Urinary bladder (tissue), 4 donors: Measurements from ENCODE around the gene NAXE. TPM values are rescaled to one million over a fixed set of nuclear protein-coding genes. Genes with fewer than 3 reads are reported as not detected.

Source experiments
- DNase-seq: peaks from one replicate; pipeline ENCODE4 v3.0.0-alpha.2; 2015; ENCODE audit errors: extremely low spot score
- H3K27ac ChIP-seq: one replicate; pipeline ENCODE4 v1.5.1; 2013; ENCODE audit warnings: low read depth, mild to moderate bottlenecking, moderate library complexity
- H3K36me3 ChIP-seq: one replicate; pipeline ENCODE4 v1.6.1; 2013; ENCODE audit warnings: mild to moderate bottlenecking, moderate library complexity; ENCODE audit not compliant: insufficient read depth
- H3K4me1 ChIP-seq: one replicate; pipeline ENCODE4 v1.6.1; 2013; ENCODE audit warnings: mild to moderate bottlenecking, moderate library complexity; ENCODE audit not compliant: insufficient read depth
- H3K4me3 ChIP-seq: one replicate; pipeline ENCODE4 v1.5.1; 2013; ENCODE audit warnings: low read depth, low read length
- WGBS: extraction: QIAGEN DNeasy Blood & Tissue Kit; methylation state at CpG from one replicate; pipeline ENCODE4 v1.1.7; 2013; 5-methylcytosine and 5-hydroxymethylcytosine counted together
- polyA plus RNA-seq: library from polyadenylated mRNA; stranded (reverse); fragments of 200-250 nt; gene quantifications from one replicate; pipeline ENCODE4 v1.2.3, GENCODE V29; 2013
- total RNA-seq: library from RNA; depleted of rRNA; stranded (reverse); fragments of >200 nt; gene quantifications from one replicate; pipeline ENCODE4 v1.2.3, GENCODE V29; 2014
- donor health status: healthy with polysubstance abuse.
- donor health status: healthy.

Gene NAXE
- total and polyA plus RNA-seq, 2 donors = 27.3 to 84.1 TPM

- Histone ChIP-seq H3K4me3 (peak overlapping the region; percentile 60), H3K27ac (no peak overlapping the region)
These were observed 758 bp downstream of the NAXE start for GRCh38 chr1:156592158-156592909.

GRCh38 chr1:156592910-156593660, 1.5 kb downstream of the NAXE start:
- Histone ChIP-seq H3K4me3 (no peak overlapping the region), H3K36me3 (no peaks in the 10 kb centered on the region), H3K27ac (no peak overlapping the region), H3K4me1 (no peaks in the 10 kb centered on the region)
- 86% methylated on average over 8 of the region's 8 CpGs for WGBS
- no peak for DNase-seq

More at GRCh38 chr1:156592158-156592909, 758 bp downstream of the NAXE start:
- 47% methylated on average over 16 of the region's 16 CpGs for WGBS
- no peaks in the 10 kb centered on the region for H3K36me3 ChIP-seq
- DNase-seq = no peak
- H3K4me1 ChIP-seq = no peaks in the 10 kb centered on the region

- H3K4me1 ChIP-seq = no peaks in the 10 kb centered on the region
- H3K4me3 ChIP-seq = no peak overlapping the region
- 89% methylated on average over 8 of the region's 8 CpGs for WGBS
- no peak for DNase-seq
- H3K27ac ChIP-seq = no peak overlapping the region
- H3K36me3 ChIP-seq = no peaks in the 10 kb centered on the region
These were observed 2.0 kb downstream of the NAXE start for GRCh38 chr1:156593661-156593989.

GRCh38 chr1:156594190-156594589, 2.6 kb downstream of the NAXE start:
- DNase-seq = no peak
- no peaks in the 10 kb centered on the region for H3K4me1 ChIP-seq
- H3K36me3 ChIP-seq = no peaks in the 10 kb centered on the region
- no peak overlapping the region for H3K4me3 ChIP-seq
- 86% methylated on average over 3 of the region's 3 CpGs for WGBS
- H3K27ac ChIP-seq = no peak overlapping the region

- H3K36me3 ChIP-seq = no peaks in the 10 kb centered on the region
- no peak for DNase-seq
- H3K27ac ChIP-seq = no peak overlapping the region
- no peak overlapping the region for H3K4me3 ChIP-seq
- H3K4me1 ChIP-seq = no peaks in the 10 kb centered on the region
- WGBS = 95% methylated on average over 2 of the region's 2 CpGs
These were observed 3.4 kb downstream of the NAXE start for GRCh38 chr1:156595016-156595415.

GRCh38 chr1:156596426-156596825, 4.8 kb downstream of the NAXE start:
- DNase-seq = no peak
- Histone ChIP-seq H3K27ac (no peak overlapping the region), H3K36me3 (no peaks in the 10 kb centered on the region), H3K4me1 (no peaks in the 10 kb centered on the region), H3K4me3 (no peak overlapping the region)
- WGBS = 89% methylated on average over 3 of the region's 3 CpGs

GRCh38 chr1:156598125-156598524, 6.5 kb downstream of the NAXE start:
- Histone ChIP-seq H3K4me3 (no peak overlapping the region), H3K27ac (no peak overlapping the region), H3K4me1 (no peaks in the 10 kb centered on the region), H3K36me3 (no peaks in the 10 kb centered on the region)
- no peak for DNase-seq
- WGBS = 95% methylated on average over 5 of the region's 5 CpGs

GRCh38 chr1:156598731-156599432, 7.3 kb downstream of the NAXE start:
- H3K27ac ChIP-seq = no peak overlapping the region
- 90% methylated on average over 4 of the region's 4 CpGs for WGBS
- no peak for DNase-seq
- no peaks in the 10 kb centered on the region for H3K36me3 ChIP-seq
- no peak overlapping the region for H3K4me3 ChIP-seq
- H3K4me1 ChIP-seq = no peaks in the 10 kb centered on the region

GRCh38 chr1:156599811-156600210, 8.2 kb downstream of the NAXE start:
- WGBS = 79% methylated on average over 3 of the region's 3 CpGs
- no peak for DNase-seq
- H3K4me3 ChIP-seq = no peak overlapping the region
- H3K4me1 ChIP-seq = no peaks in the 10 kb centered on the region
- no peaks in the 10 kb centered on the region for H3K36me3 ChIP-seq
- no peak overlapping the region for H3K27ac ChIP-seq

- no peak for DNase-seq
- Histone ChIP-seq H3K36me3 (no peaks in the 10 kb centered on the region), H3K4me3 (peak overlapping the region; percentile 73), H3K27ac (no peak overlapping the region), H3K4me1 (no peaks in the 10 kb centered on the region)
- 1% methylated on average over 13 of the region's 13 CpGs for WGBS
These were observed 9.2 kb downstream of the NAXE start for GRCh38 chr1:156600733-156601121.

GRCh38 chr1:156601122-156601830, 9.7 kb downstream of the NAXE start, which contains the start of gene GPATCH4:
Gene GPATCH4 (minus strand): TSS chr1:156601479.
- peak within 1 kb of the TSS; percentile 53 for H3K27ac ChIP-seq
- H3K4me1 ChIP-seq = no peaks in the 10 kb centered on the region
- peak; percentile 77 for DNase-seq
- H3K4me3 ChIP-seq = peak within 1 kb of the TSS; percentile 73
- H3K36me3 ChIP-seq = no peaks in the 10 kb centered on the region
- WGBS = under 1% methylated on average over 35 of the region's 35 CpGs

GRCh38 chr1:156601892-156602291, 10.3 kb downstream of the NAXE start:
- Histone ChIP-seq H3K4me3 (peak overlapping the region; percentile 73), H3K27ac (peak overlapping the region; percentile 53), H3K36me3 (no peaks in the 10 kb centered on the region), H3K4me1 (no peaks in the 10 kb centered on the region)
- DNase-seq = no peak
- 71% methylated on average over 12 of the region's 12 CpGs for WGBS

GRCh38 chr1:156602557-156602993, 11.0 kb downstream of the NAXE start:
- Histone ChIP-seq H3K36me3 (no peaks in the 10 kb centered on the region), H3K4me3 (no peak overlapping the region), H3K27ac (no peak overlapping the region), H3K4me1 (no peaks in the 10 kb centered on the region)
- no peak for DNase-seq
- WGBS = 38% methylated on average over 10 of the region's 10 CpGs
